Measurements from ENCODE around the gene PROCA1.
"Not testable (repeated sequence)": the region's sequence is repeated elsewhere in the genome, so short reads cannot be mapped to it uniquely, and the experiment has no call there.

The PROCA1 gene

DNA sequence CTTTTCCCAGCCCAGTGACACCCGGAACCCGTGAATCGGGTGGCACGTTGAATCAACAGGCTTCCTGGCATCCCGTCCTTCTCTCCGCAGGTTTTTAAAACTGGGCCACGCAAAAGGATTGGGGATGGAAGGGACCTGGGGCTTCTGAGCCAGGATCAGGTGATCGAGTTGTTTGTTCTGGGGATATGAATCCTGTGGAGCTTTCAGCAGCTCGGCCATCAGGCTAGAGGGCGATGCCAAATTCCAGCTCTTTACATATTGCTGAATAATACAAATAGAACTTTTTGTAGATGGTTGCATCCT, 49.2 kb downstream of the PROCA1 start:
- no peak for DNase-seq

DNA sequence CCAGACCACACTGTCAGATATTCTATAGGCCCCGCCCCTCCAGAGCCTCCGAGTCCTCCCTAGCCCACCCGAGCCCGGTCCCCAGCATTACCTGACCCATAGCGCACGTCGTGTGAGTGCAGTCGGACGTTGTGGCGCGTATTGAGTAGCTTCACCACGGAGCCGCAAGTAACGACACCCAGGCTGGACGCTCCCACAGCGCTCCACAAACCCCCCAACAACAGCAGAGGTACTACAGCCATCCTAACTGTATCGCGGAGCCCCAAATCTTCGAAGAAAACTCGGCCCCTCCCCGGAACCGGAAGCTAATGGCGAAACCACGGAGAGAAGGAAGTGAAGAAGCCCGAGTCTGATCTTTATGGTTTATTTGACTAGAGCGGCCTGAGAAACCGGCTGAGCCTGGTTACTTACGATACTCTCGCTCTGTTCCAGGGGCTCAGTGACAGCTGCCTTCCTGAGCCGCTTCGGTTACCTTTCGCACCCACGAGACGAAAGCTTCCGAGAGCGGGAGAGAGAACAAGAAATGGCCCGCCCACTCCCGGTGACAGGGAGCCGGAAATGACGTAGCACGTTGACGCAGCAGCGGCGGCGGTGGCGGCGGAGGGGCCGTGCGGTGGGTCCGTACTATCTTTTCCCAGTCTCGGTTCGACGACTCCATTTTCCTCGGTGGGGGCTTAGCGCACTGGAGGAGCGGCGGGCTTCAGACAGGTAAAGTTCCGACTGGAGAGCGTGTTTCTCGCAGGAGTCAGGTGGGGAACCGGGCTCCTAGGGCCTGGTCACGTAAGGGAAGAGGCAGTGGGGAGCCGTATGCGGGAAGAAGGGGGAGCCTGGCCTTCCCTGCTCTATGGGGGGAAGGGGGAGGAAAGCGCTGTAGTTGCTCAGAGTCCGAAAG, 49.8 kb downstream of the PROCA1 start, which contains the start of the genes SDF2 and SUPT6H:
Gene SDF2, minus strand, starts transcription at position 272 of the 892 bp plus-strand sequence. Its CDS starts 30 bp downstream, at position 242.
Gene SUPT6H, plus strand, starts transcription at position 571 of the 892 bp plus-strand sequence. CDS start 11,197 bp downstream, outside the sequence.
- peak; percentile 81 to 83 for DNase-seq

DNA sequence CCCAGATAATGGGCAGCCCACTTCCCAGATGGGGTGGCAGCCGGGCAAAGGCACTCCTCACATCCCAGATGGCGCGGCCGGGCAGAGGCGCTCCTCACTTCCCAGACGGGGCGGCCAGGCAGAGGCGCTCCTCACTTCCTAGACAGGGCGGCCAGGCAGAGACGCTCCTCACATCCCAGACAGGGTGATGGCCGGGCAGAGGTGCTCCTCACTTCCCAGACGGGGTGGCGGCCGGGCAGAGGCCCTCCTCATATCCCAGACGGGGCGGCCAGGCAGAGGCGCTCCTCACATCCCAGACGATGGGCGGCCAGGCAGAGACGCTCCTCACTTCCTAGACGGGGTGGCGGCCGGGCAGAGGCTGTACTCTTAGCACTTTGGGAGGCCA, 52.2 kb downstream of the PROCA1 start:
- not testable (repeated sequence) for DNase-seq

DNA sequence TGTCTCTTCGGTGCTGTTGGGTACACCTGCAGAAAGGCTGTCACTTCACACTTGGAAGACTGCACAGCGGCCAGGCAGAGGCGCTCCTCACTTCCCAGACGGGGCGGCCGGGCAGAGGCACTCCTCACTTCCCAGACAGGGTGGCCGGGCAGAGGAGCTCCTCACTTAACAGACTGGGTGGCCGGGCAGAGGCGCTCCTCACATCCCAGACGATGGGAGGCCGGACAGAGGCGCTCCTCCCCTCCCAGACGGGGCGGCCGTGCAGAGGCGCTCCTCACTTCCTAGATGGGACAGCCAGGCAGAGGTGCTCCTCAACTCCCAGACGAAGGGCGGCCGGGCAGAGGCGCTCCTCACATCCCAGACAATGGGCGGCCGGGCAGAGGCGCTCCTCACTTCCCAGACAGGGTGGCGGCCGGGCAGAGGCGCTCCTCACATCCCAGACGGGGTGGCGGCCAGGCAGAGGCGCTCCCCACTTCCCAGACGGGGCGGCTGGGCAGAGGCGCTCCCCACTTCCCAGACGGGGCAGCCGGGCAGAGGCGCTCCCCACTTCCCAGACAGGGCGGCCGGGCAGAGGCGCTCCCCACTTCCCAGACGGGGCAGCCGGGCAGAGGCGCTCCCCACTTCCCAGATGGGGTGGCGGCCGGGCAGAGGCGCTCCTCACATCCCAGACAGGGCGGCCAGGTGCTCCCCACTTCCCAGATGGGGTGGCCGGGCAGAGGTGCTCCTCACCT, 52.8 kb downstream of the PROCA1 start:
- not testable (repeated sequence) for DNase-seq

DNA sequence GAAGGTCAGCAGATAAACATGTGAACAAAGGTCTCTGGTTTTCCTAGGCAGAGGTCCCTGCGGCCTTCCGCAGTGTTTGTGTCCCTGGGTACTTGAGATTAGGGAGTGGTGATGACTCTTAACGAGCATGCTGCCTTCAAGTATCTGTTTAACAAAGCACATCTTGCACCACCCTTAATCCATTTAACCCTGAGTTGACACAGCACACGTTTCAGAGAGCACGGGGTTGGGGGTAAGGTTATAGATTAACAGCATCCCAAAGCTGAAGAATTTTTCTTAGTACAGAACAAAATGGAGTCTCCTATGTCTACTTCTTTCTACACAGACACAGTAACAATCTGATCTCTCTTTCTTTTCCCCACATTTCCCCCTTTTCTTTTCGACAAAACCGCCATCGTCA, 53.3 kb downstream of the PROCA1 start:
- not testable (repeated sequence) for DNase-seq

DNA sequence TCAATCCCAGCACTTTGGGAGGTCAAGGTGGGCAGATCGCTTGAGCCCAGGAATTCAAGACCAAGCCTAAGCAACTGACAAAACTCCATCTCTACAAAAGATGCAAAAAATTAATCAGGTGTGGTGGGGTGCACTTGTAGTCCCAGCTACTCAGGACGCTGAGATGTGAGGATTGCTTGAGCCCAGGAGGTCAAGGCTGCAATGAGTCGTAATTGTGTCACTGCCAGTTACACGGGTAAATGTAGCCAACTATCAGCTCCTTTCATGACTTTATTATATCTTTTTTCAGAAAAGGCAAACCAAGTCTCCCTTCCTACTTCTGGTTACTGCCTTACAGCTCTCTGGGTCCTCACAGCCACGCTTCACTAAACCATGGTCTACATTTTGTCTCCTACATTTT, 53.9 kb downstream of the PROCA1 start:
- DNase-seq: no peak

DNA sequence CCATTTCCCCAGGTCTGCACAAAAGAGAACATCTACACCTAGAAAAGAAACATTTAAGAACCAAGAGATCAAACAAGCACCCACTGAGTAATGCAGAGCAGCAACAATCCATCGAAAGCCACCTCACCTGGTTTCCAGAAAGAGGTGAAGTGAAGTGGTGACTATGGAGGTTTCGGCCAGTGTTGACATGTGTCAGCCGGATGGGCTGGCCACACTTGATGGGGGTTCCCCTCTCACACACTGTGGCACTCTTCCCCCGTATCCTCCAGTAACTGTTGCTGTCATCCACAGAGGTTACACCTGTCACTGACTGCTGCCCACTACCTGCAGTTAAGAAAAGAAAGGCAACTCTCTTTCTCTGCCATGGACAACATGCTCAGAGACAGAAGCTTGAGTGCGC, 56.5 kb downstream of the PROCA1 start:
- DNase-seq: no peak

Data from NCI-H446 (cell line).